ENCODE measurements around the gene LGALS9B.
"Not testable (repeated sequence)": the region's sequence is repeated elsewhere in the genome, so short reads cannot be mapped to it uniquely, and the experiment has no call there.

LGALS9B gene

GRCh38 chr17:20400559-20401305, 66.6 kb downstream of the LGALS9B start:
- not testable (repeated sequence) for H3K9me3 ChIP-seq; H3K36me3 ChIP-seq; DNase-seq; H3K27me3 ChIP-seq; H3K4me1 ChIP-seq; H3K4me3 ChIP-seq (ENCODE audit: low read depth, low read length)

Data from BE2C (cell line).